CD1c-positive myeloid dendritic cell (primary cell): ENCODE measurements around the gene RAB24.
"Not testable (repeated sequence)": the region's sequence is repeated elsewhere in the genome, so short reads cannot be mapped to it uniquely, and the experiment has no call there.

Experiments used
- DNase-seq: peaks from one replicate; pipeline ENCODE4 v3.0.0-alpha.2; 2016; ENCODE audit errors: extremely low spot score

Gene RAB24

DNA sequence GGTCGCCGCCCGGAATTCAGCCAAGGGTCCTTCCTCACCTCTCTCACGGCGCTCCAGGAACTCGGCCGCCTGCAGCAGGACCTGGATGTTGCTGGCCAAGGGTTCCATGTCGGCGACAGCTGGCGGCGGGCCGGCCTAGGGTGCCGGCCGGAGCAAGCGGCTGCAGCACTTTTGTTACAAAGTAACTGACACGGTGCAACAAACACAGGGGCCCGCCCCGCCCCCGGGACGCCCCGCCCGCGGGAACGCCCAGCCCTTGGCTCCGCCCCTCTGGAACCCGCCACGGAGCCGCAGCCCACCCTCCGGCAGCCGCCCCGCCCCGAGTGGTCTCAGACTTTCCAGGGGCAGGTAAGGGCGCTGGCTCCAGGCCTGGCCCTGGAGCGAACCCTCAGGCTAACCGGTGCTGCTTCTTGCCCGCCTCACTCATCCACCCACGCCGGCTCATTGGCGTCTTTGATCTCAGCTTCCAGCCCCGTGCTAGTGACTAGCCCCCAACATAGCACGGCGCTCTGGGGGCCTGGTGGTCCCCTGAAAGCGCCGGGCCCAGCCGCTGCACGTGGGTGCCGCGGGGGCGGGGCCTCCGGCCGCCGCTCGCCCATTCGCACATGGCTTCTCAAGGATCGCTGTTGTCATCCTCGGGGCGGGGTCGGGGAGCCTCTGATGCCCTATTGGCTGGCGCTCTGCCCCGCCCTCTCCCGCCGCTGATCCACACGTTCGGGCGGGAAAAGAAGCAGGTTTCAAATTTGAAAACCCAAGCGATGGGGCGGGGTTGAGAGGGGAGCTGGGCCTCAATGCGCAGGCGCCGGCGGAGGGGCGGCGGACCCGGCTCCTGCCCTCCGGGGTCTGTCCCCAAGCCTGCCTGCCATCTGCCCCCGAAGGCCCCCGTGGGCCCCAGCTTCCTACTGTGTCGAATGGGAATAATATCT lies 8.5 kb upstream of the RAB24 start, which contains the start of gene MXD3:
Gene MXD3 (minus strand): TSS at position 176 of the 926 bp plus-strand sequence. CDS start 68 bp downstream, at position 108.
- peak; percentile 96 for DNase-seq

DNA sequence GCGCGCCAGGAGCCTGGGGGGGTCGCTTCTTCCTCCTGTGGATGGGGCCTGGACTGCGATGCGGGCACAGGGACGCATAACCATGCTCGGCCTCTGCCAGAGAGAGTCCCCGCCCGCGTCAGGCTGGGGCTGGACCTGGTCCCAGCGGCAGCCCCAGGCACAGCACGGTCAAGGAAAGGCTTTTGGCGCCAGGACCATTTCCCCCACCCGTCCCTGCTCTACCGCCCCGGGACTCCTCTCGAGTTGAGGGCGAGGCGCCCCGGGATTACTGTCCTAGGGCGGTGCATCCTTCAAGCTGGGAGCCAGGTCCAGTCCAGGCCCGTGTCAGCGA lies 7.8 kb upstream of the RAB24 start:
- DNase-seq, result no peak

DNA sequence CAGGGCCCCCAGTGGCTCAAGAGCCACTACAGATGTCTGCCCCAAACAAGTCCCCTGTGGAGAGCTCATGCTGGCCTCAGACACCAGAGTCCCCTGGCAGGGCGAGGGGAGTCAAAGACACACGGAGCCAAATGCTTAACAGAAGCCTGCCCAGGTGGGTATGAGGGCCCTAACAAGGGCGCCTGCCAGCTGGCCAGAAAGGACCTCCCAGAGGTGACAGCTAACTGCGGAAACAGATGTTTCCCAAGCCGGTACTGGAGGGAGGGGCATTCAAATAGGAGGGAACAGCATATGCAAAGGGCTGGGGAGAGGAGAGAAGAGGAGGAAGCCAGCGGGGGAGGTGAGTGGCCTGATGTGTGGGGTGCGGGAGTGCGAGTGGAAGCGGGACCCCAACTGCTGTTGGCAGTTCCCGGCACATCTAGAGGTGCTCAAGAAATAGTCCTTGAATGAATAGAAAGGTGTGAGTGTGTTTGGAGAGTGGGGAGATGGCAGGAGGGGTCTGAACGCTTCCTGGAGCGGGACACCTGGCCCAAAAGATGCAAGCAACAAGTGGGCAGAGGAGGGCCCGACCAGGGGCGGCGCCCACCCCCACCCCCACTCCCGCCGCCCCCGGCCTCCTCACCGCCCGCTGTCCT lies 7.4 kb upstream of the RAB24 start:
- DNase-seq, result peak; percentile 51

DNA sequence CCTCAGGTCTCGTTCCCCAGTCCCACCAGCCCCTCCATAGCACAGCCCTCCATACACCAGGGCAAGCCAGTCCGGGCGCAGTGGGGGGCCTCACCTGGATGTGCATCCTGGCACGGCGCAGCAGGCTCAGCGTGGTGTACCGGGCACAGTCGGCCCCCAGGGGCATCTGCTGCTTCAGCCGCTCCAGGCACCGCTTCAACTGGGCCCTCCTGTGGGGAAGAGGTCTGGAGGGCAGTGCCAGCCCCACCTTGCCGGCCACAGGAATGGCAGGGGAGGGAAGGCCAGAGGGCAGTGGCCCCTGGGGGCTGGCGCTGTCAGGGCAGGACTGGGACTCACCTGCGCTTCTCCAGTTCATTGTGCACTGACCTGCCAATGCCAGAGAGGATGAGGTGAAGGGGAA lies 6.8 kb upstream of the RAB24 start:
- no peak for DNase-seq

DNA sequence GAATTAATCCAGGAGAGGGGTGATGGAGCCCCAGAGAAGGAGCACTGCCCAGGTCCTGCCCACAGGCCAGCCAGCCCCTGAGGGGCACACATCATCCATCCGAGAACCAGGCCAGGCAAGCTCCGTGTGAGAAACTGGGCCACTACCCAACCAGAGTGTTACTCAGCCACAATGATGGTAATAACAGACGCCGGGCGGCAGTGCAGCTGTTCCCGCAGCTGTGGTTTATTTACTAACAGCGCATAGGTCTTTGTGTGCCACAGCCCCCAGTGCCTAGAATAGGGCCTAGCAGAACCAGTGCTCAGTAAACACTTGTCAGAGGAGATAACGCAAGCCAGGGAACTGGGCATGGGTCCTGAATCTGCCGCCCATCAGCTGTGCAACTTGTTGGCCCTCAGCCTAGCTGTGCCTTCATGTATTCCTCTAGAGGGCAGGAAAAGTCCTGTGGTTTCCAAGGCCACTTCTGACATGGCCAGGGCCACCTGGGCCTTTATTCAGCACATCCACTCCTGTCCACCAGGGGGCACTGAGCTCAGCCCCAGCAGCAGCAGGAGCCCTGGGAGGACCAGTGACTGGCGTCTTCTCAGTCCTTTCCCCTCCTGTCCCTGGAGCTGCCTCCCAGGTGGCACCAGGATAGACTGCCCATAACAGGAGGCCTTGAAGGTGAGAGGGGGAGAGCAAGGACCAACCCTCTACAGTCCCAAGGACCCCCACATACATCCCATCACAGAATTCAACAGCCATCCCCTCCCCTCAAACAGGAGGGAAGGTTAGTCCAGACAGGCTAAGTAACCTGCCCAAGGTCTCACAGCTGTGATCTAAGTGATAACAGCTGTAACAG lies 6.1 kb upstream of the RAB24 start:
- DNase-seq, result peak; percentile 62

DNA sequence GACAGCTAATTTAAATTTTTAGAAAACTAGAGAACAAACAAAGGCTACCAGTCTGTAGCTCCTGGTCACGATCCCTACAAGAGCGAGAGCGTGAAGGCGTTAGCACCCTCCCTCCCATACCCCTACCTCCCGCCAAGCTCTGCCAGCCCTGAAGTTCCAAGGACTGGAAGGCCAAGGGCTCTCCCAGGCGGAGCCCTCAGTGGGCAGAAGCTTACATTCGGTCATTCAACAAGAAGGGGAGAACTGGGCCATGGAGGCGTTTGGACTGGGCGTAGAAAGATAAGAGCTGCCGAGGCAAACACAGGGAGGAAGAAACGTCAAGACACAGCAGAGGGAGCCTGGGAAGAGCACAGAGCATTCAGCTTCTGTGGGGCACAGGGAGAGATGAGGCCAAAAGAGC lies 5.2 kb upstream of the RAB24 start:
- DNase-seq, result no peak

DNA sequence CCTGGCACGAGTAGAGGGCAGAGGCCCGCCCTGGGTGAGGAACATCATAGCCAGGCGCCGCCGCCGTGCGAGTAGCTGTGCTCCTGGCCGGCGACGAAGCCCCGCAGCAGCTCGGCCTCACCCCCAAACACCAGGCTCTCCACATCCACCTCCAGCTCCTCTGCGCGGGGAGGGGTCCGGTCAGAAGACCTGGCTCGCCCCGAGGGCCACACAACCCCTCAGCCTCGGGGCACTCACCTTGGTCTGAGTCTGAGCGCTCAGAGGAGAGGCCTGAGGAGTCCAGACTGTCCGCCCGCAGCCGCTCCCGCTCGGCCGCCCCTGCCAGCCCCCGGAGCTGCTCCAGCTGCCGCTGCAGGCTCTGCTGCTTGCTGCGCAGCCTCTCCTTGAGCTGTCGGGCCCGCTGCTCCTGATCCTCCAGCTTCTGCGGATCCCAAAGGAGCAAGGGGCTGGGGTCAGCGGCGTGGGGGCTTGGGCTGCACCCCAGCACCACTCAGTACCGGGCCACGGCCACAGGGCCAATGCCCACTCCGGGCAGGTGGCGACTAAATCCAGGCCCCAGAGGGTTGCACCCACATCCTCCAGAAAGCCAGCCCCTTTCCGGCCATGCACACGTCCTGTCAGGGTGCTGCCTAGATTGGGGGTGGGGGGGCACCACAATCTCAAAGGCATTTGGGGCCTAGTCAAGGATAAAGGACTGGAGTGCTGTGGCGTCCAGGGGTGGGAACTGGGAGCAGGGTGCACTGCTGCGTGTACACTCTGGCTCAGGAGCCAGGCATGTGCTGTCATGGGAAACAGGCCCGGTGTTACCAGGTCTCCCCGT lies 4.2 kb upstream of the RAB24 start:
- no peak for DNase-seq

DNA sequence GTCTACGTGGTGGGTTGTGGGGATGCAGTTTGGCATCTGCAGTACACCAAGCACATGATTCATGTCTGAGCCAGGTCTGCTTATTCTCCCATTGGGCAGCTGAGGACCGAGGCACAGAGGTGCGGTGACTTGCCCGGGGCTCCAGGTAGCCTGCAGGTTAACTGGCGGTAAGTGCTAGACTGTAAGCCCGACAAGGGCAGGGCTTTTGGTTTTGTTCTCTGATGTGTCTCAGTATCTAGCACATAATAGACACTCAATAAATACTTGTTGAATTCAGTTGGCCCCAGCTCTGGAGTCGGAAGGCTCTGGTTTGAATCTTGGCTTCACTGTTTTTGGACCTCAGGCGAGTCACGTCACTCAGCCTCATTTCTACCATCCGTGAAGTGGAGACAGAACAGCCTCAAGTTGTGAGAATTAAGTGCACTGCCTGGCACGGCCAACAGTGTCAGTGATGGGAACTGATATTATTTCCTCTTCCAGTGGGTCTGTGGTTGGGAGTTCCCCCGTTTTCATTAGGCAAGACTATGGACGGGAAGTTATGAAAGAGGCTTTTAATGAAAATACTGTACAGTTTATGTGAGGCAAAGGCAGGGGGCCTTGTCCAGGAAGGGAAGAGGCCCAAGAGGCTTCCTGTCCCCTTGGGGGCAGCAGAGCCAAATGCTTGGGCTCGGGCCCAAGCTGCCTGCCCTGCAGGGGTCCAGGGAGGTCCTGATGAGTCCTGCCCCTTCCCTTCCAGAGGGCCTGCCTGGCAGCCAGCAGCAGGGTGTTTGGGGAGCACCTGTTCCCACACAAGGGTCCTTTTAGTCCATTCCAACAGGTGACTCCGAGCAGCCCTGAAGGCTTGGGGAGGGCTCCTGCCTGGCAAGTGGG lies 3.4 kb upstream of the RAB24 start:
- DNase-seq, result peak; percentile 94

DNA sequence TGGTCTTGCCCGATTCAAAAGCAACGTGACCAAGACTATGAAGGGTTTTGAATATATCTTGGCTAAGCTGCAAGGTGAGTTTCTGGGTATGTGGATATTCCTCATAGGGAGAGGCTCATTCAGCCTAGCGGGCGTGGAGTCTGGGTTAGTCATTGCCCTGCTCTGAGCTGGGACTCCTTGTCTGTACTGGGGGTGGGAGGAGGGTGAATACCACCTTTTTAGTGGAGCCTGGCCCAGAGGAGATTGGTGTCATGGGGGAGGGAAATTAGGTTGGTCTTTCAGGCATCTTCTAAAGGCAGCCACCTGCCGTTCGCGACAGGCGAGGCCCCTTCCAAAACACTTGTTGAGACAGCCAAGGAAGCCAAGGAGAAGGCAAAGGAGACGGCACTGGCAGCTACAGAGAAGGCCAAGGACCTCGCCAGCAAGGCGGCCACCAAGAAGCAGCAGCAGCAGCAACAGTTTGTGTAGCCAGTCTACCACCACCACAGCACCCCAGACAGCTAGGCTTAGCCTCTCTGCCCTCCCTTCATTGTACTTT lies 2.7 kb upstream of the RAB24 start:
- DNase-seq, result not testable (repeated sequence)

DNA sequence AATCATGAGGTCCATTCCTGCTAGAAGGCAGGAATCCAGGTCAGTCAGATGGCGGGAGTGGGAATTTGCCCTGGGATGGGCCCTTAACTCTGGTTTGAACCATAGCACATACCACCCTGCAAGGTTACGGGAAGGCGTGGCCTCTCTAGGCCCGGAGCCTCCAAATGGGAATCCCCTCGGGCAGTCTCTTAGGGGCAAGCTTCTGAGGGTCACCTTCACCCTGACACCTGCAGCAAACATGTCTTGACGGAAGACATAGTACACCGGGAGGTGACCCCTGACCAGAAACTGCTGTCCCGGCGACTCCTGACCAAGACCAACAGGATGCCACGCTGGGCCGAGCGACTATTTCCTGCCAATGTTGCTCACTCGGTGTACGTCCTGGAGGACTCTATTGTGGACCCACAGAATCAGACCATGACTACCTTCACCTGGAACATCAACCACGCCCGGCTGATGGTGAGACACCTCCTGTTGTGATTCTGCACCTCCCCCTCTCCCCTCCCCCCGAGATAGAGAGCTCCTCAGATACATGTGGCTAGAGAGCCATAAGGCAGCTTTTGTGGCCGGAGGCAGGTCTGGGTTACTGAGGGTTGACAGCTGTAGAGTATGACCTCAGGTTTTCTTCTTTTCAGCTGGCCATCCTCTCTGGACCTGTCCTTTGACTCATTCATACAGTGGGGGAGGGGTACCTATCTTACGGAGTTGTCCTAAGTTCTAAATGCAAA lies 1.0 kb upstream of the RAB24 start:
- no peak for DNase-seq

DNA sequence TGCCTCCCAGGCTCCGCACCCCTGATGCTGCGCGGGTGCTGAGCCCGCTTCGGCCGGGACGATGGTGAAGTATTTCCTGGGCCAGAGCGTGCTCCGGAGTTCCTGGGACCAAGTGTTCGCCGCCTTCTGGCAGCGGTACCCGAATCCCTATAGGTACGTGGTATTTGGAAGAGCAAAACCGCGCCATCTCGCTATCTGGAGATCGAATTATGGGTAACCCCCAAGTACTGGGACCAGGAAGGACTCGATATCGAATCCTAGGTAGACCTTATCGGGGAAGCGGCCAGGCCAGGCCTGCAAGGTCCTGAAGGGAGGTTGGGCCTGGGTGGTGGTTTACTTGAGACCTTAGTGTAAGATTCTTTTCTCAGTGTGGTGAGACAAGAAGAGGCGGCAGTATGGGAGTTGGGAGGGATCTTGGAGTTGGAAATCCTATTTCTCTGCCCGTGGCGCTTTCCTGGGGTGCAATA lies 439 bp upstream of the RAB24 start:
- DNase-seq, result no peak

DNA sequence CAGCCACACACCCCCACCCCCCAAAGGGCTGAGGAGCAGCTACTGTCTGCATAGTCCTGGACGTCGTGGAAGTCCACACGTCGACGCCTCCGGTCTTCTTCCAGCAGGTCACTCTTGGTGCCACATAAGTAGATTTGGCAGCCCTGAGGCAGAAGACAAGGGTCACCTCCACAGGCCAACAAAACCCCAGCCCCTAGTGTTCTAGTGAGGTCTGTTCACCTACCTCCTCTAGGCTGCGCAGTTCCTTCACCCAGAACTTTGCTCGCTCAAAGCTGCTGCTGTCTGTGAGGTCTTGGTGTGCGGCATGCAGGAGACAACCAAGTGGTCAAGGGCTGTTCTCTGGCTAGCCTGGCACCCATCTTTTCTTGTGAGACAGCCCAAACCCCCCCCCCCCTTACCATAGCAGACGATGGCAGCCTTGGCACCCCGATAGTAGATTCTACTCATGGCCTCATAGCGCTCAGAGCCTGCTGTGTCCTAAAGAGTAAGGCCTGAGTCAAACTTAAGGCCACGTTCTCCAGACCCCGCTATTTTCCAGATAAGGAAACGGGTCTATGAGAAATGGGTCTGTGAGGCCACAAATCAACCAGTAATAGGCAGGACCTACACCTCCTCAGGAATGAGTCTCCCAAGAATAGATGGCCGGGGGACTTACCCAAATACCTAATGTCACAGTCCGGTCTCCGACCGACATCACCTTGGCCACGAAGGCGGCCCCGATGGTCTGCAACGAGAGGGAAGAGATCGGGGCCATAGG lies 987 bp downstream of the RAB24 start:
- no peak for DNase-seq

DNA sequence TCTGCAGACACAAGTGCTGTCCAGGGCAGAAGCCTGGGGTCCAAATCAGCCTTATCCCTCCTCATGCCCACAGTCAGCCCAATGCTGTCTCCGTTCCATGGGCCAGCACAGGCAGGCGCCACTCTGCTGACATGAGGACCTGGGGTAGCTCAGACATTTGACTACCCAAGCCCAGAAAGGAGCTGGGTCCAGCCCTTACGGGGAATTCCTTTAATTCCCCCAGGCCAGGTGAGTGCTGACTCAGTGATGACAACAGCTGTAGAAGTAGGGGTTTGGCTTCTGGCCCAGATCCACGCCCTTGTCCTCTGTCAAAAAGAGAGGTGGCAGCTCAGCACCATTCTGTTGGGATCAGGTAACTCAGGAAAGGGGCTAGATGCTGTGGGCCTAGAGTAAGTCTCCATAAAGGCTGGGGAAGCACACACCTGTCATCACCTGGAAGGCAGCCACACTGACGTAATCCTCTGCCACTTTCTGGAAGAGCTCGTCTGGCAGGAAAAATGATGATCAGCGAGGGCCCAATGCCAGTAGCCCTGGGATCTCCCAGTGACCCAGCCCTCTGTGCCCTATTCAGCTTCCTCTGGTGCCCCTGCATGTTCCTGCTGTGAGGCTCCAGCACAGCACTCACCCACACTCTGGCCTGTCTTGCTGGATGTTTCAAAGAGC lies 1.9 kb downstream of the RAB24 start:
- DNase-seq, result no peak

DNA sequence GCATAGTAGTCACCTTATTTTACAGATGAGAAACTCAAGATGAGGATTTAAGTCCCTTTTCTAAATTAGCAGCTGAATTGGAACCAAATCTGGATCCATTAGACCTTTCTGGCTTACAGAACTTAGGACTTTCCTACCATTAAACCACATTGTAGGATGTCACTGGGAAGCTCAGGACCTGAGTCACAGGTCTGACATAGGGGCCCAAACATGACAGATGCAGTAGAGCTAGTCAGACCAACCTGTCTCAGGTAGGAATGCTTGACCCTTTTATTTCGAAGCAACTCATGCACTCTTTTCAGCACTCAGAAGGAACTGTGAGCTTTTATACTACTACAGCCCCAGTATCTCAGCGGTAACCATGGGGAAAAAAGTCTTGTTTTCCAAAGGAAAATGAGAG lies 2.6 kb downstream of the RAB24 start:
- DNase-seq, result no peak

DNA sequence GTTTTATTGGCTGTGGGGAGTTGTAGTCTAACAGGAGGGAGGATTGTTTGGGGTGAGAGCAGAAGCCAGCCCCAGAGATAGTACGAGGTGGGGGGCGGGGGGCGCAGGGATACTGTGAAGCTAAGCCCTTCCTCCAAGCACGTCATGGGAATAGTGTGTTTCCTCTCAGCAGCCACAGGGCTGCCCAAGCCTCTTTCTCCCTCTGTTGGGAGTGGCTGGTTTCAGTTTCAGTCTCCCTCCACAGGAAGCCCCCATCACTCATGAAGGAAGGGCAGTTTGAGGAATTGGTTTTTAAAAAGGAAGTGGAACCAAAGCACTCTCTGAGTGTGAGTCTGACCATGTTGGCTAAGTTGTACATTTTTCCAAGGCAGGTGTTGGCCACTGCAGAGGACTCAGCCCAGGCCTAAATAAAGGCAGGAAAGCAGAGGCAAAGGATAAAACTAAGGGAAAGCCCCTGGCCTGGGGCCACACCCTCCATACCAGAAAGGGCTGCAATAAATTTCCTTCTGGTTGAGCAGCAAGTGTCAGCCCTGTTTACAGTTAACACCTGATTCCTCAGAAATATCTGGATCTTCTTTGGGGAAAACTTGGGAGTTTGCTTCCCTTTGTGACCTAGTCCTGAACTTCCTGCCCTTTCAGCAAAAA lies 3.2 kb downstream of the RAB24 start:
- DNase-seq, result peak; percentile 91

DNA sequence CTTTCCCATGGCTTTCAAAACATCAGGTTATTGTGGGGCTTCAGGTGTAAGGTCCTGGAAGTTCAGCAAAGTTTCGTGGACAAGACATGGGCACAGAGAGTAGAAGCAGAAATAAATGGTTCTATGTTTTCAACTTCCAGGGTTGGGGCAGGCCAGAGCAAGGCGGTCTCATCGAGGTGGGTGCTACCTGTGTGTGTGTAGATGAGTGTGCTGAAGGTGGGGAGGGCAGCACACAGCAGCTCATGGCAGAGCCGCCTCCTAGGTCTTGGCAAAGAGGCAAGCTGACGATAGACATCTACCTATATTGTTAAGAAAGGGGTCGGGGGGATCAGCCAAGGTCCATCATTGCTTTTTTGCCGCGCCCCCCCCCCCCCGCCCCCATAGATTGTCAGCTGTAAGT lies 3.8 kb downstream of the RAB24 start:
- DNase-seq, result no peak

DNA sequence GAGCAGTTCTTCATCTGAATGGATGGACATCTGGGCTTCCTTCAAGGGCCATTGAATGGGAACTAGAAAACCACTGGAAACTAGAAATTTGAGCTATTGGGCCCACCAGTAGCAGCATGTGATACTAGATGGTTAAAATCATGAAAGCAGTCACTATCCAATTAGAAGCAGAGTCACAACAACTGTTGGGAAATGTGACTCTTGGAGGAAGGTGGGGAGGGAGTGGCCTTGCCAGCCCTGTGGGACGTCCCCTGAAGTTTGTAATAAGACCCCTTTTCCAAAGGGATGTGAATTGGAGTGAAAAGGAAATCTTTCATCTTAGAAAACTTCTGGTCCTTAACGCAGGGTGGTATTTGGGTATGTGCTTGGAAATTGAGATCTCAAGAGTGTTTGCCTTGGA lies 5.6 kb downstream of the RAB24 start:
- no peak for DNase-seq

DNA sequence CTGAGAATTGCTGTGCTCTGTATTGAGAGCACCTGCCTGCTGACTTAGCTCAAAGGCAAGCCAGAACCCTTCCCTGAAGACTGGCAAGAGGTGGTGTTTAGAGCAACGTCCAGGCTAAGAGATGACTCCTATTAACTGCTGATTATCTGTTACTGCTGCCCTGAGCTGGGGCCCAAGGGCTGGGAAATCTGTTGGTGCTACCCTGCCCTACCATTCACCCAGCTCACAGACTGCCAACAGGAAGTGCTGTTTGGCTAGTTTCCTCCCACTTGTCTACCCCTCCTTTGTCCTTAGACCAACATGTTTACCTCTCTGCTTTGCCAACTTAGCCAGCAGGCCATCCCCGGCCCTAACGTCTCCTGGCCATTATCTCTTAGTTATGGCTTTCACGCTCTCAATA lies 6.9 kb downstream of the RAB24 start:
- no peak for DNase-seq
